Measurements from ENCODE around the gene CRAT.
"Not testable (repeated sequence)": the region's sequence is repeated elsewhere in the genome, so short reads cannot be mapped to it uniquely, and the experiment has no call there.

CRAT gene

DNA sequence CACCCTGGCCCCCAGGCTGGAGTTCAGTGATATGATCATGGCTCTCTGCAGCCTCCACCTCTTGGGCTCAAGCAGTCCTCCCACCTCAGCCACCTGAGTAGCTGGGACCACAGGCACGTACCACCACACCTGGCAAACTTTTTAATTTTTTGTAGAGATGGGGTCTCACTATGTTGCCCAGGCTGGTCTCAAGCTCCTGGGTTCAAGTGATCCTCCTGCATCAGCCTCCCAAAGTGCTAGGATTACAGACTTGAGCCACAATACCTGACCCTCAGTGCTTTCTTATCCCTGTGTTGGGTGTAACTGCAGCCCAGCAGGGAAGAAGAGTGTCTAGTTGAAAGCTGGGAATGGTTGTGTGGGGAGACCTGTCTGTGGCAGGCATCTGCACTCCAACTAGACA is 11.5 kb upstream of the CRAT start:
- TF ChIP-seq TAF1 (IDR thresholded peaks at IDR 0.05; ENCODE audit: borderline replicate concordance, low read depth, low read length) (no peak), POLR2A (IDR thresholded peaks at IDR 0.05; ENCODE audit: low read depth, low read length) (no peak), POLR2AphosphoS5 (IDR thresholded peaks at IDR 0.05; ENCODE audit: low read depth, low read length) (no peak)
- FAIRE-seq (no peak), DNase-seq (ENCODE audit: insufficient read length) (no peak)

GRCh38 chr9:129121483-129121882 is 10.9 kb upstream of the CRAT start:
- DNase-seq (ENCODE audit: insufficient read length) (no peak), FAIRE-seq (no peak)
- TF ChIP-seq POLR2AphosphoS5 (IDR thresholded peaks at IDR 0.05; ENCODE audit: low read depth, low read length) (no peak), POLR2A (IDR thresholded peaks at IDR 0.05; ENCODE audit: low read depth, low read length) (no peak), TAF1 (IDR thresholded peaks at IDR 0.05; ENCODE audit: borderline replicate concordance, low read depth, low read length) (no peak)

DNA sequence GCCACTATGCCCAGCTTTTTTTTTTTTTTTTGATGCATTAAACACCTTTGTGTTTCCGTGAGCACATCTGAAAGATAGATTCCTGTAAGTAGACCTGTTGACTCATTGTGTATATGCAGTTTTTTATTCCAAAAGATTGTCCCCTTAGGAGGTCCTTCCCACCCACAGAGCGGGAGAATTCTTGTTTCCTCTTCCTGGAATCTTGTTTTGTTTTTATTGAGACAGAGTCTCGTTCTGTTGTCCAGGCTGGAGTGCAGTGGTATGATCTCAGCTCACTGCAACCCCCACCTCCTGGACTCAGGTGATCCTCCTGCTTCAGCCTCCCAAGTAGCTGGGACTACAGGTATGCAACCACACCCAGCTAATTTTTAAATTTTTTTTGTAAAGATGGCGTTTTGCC is 8.2 kb upstream of the CRAT start:
- DNase-seq (ENCODE audit: insufficient read length) (no peak), FAIRE-seq (no peak)
- TF ChIP-seq POLR2A (IDR thresholded peaks at IDR 0.05; ENCODE audit: low read depth, low read length) (no peak), POLR2AphosphoS5 (IDR thresholded peaks at IDR 0.05; ENCODE audit: low read depth, low read length) (no peak), TAF1 (IDR thresholded peaks at IDR 0.05; ENCODE audit: borderline replicate concordance, low read depth, low read length) (no peak)

GRCh38 chr9:129113645-129114304 is 3.2 kb upstream of the CRAT start:
- no peak for TF ChIP-seq POLR2AphosphoS5 (IDR thresholded peaks at IDR 0.05; ENCODE audit: low read depth, low read length)
- TF ChIP-seq POLR2A (IDR thresholded peaks at IDR 0.05; ENCODE audit: low read depth, low read length) = no peak
- no peak for TF ChIP-seq TAF1 (IDR thresholded peaks at IDR 0.05; ENCODE audit: borderline replicate concordance, low read depth, low read length)
- FAIRE-seq = no peak
- no peak for DNase-seq (ENCODE audit: insufficient read length)

- not testable (repeated sequence) for FAIRE-seq; DNase-seq (ENCODE audit: insufficient read length)
Observed at GRCh38 chr9:129112526-129112925, 1.9 kb upstream of the CRAT start.

DNA sequence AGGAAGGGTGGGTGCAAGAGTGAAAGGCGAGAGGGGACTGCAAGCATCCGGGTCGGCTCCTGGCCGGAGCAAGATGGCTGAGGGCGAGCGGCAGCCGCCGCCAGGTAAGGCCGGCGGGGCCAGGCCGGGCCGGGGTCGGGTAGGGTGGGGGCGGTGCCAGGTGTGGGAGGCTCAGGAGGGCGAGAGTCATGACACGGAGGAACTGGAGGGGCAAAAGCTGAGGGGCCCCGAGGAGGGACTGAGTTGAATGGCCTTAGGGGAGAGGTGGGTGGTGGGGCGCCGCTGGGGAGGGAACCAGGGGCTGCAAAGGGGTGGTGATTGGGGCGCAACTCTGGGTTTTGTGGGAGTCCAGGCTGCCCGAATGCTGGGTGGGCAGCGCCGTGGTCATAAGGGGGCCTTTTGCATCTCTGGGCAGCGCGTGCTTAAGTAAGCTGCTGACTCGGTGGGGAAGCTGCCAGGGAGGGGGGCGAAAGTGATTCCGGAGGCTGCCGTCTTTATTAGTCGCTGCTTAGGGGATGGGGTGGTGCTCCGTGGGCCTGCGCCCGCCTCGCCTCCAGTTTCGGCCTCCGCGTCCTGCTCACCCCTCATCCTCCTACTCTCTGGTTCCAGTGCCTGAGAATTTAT is 1.0 kb upstream of the CRAT start:
- no peak for FAIRE-seq
- TF ChIP-seq POLR2A (IDR thresholded peaks at IDR 0.05; ENCODE audit: low read depth, low read length) (no peak), POLR2AphosphoS5 (IDR thresholded peaks at IDR 0.05; ENCODE audit: low read depth, low read length) (no peak), TAF1 (IDR thresholded peaks at IDR 0.05; ENCODE audit: borderline replicate concordance, low read depth, low read length) (no peak)
- no peak for DNase-seq (ENCODE audit: insufficient read length)

DNA sequence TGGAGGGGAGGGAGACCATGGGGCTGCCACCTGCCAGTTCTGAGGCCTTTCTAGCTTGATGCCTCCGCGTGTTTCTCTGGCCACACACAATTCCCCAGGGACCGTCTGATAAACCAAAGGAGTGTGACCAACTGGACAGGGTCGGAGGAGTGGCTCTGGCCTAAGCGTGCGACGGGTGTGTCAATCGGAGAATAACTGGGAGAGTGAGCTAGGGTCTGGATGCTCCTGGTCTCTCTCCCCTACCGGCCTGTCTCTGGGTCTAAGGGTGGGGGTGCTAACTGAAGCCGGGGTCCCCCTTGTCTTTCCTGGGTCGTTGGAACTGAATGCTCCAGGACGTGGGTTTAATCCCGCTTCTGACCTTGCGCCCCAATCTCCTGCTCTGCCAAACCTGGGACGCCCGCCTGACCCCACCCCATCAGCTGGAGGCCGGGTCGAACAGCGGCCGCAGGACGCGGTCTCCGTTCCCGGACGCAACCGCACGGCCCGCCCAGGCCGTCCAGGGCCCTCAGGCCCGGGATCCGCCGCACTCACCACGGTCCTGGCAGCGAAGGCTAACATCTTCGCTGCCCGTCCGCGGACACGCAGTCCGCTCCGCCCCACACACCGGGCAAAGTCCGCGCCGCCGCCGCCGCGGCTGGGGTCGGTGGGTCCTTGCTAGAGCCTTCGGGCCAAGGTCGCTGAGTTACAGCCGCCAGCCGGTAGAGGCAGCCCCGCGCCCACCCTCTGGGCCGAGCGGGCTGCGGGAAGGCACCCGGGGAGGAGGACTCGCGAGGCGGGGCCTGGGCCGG is 447 bp downstream of the CRAT start:
- TF ChIP-seq TAF1 (IDR thresholded peaks at IDR 0.05; ENCODE audit: borderline replicate concordance, low read depth, low read length) = no peak
- no peak for TF ChIP-seq POLR2AphosphoS5 (IDR thresholded peaks at IDR 0.05; ENCODE audit: low read depth, low read length)
- no peak for TF ChIP-seq POLR2A (IDR thresholded peaks at IDR 0.05; ENCODE audit: low read depth, low read length)
- FAIRE-seq (no peak), DNase-seq (ENCODE audit: insufficient read length) (peak; percentile 45)

GRCh38 chr9:129109537-129109903 is 1.1 kb downstream of the CRAT start:
- TF ChIP-seq POLR2A (IDR thresholded peaks at IDR 0.05; ENCODE audit: low read depth, low read length) = no peak
- no peak for TF ChIP-seq POLR2AphosphoS5 (IDR thresholded peaks at IDR 0.05; ENCODE audit: low read depth, low read length)
- no peak for DNase-seq (ENCODE audit: insufficient read length)
- no peak for FAIRE-seq

DNA sequence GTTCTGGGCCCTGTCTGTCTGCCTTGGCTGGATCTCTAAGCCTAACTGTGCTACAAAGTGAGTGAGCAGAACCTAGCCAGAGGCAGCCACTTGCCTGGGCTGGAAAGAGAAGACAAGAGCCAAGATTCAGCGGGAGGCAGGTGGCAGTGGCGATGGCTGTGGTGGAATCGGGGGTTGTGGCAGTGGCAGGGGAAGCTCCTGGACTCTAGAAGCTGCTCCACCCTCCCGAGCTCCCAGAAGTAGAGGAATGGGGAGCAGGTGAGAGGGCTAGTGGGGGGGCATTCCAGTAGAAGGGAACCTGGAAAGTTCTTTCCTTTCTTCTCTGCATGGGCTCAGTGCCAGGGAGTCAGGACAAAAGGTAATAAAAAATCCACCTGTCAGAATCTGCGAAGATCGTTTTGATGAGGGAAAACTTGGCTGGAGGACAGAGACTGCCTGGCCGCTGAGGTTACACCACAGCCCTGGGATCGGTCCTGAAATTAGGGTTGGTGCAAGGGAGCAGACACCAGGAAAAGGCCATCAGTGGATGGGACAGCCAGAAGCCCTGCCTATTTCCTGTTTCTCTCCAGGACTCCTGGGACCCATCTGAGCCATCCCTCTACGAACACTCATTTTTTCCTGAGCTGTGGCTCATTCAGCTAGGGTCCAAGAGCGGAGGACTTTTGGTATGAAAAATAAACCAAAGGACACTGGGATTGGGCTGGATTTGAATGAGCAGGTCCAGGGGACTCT is 1.6 kb downstream of the CRAT start:
- no peak for FAIRE-seq
- no peak for TF ChIP-seq POLR2AphosphoS5 (IDR thresholded peaks at IDR 0.05; ENCODE audit: low read depth, low read length)
- no peak for TF ChIP-seq TAF1 (IDR thresholded peaks at IDR 0.05; ENCODE audit: borderline replicate concordance, low read depth, low read length)
- TF ChIP-seq POLR2A (IDR thresholded peaks at IDR 0.05; ENCODE audit: low read depth, low read length) = no peak

DNA sequence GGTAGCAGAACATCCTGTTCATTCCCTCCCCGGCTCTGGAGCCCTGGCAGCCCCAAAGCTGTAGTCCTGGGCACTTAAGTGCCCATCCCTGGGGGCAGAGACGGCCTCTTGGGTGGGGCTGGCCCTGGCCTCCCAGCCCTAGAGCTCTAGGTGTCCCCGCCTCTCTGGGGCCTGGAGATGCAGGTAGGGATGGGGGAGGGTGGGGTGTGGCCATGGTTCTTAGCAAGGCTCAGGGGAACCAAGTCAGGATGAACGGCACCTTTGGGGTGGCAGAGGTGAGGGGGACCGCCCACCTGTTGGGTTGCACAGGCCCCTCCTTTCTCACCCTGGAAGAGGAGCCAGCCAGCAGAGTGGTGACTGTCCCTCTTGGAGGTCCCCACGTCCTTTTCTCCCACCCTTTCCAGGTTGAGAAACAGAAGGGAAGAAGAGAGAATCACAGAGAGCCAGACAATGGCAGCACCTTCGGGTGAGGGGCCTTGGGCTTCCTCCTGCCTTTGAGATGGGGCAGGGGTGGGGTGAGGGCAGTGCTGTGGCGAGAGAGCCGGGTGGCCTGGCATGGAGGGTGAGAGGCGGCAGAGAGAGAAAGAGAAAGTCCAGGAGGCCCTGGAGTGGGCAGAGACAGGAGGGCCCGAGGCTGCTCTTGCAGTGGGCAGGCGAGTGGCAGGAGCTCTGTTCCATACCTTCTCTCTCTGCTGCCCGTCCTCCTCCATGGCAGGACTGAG is 2.3 kb downstream of the CRAT start:
- FAIRE-seq = no peak
- no peak for TF ChIP-seq POLR2A (IDR thresholded peaks at IDR 0.05; ENCODE audit: low read depth, low read length)
- TF ChIP-seq POLR2AphosphoS5 (IDR thresholded peaks at IDR 0.05; ENCODE audit: low read depth, low read length) = no peak
- no peak for TF ChIP-seq TAF1 (IDR thresholded peaks at IDR 0.05; ENCODE audit: borderline replicate concordance, low read depth, low read length)
- DNase-seq (ENCODE audit: insufficient read length) = no peak

More for the DNA sequence above, 1.6 kb downstream of the CRAT start:
- no peak for DNase-seq (ENCODE audit: insufficient read length)

- TF ChIP-seq POLR2AphosphoS5 (IDR thresholded peaks at IDR 0.05; ENCODE audit: low read depth, low read length) = no peak
- no peak for TF ChIP-seq POLR2A (IDR thresholded peaks at IDR 0.05; ENCODE audit: low read depth, low read length)
- no peak for TF ChIP-seq TAF1 (IDR thresholded peaks at IDR 0.05; ENCODE audit: borderline replicate concordance, low read depth, low read length)
- DNase-seq (ENCODE audit: insufficient read length) (no peak), FAIRE-seq (no peak)
Observed at GRCh38 chr9:129107651-129108050, 2.9 kb downstream of the CRAT start.

Measured in GM12892 (cell line).